Measurements from ENCODE around the gene STEAP1.

STEAP1 gene

GRCh38 chr7:90211391-90212148 is 57.3 kb downstream of the STEAP1 start, which contains the start of gene STEAP2:
Gene STEAP2 (plus strand): TSS chr7:90211740. CDS start chr7:90225083, 13,343 bp downstream.
- Mint-ChIP-seq H3K36me3 (ENCODE audit: low read depth) (no peaks in the 10 kb centered on the region), H3K9me3 (no peaks in the 10 kb centered on the region), H3K4me1 (ENCODE audit: low read depth) (no peaks in the 10 kb centered on the region), H3K27ac (no peak within 1 kb of the TSS), H3K4me3 (peak within 1 kb of the TSS; percentile 19), H3K27me3 (ENCODE audit: low read depth) (peaks cover 28% of the 10 kb centered on the region)
- DNase-seq (ENCODE audit: low spot score): peak; percentile 5

GRCh38 chr7:90212149-90212495 is 57.9 kb downstream of the STEAP1 start:
- Mint-ChIP-seq H3K27me3 (ENCODE audit: low read depth) (peaks cover 28% of the 10 kb centered on the region), H3K4me3 (no peak overlapping the region), H3K9me3 (no peaks in the 10 kb centered on the region), H3K4me1 (ENCODE audit: low read depth) (no peaks in the 10 kb centered on the region), H3K36me3 (ENCODE audit: low read depth) (no peaks in the 10 kb centered on the region), H3K27ac (no peak overlapping the region)
- DNase-seq (ENCODE audit: low spot score): no peak

GRCh38 chr7:90213521-90213920 is 59.3 kb downstream of the STEAP1 start:
- Mint-ChIP-seq H3K36me3 (ENCODE audit: low read depth) (no peaks in the 10 kb centered on the region), H3K9me3 (no peaks in the 10 kb centered on the region), H3K27ac (no peak overlapping the region), H3K27me3 (ENCODE audit: low read depth) (peaks cover 30% of the 10 kb centered on the region), H3K4me1 (ENCODE audit: low read depth) (no peaks in the 10 kb centered on the region), H3K4me3 (no peak overlapping the region)
- no peak for DNase-seq (ENCODE audit: low spot score)
